IMR-90 (cell line): Measurements from ENCODE around the gene C3orf52. TPM values are rescaled to one million over a fixed set of nuclear protein-coding genes. Genes with fewer than 3 reads are reported as not detected.

Experiments used
- ATAC-seq: fragments of 200-7000 bp; cut with Tn5 transposase; 2 replicates; pipeline ENCODE4 v1.9.1; 2020; ENCODE audit warnings: low read depth, mild to moderate bottlenecking, moderate library complexity
- BruUV-seq: library from RNA; stranded (reverse); fragments of 400-500 nt; replicated peaks from 2 replicates; lab custom pipeline; 2021; lab: Mats Ljungman, UMichigan
- CTCF ChIA-PET: fragments of 300-600 bp; formaldehyde crosslinking; extraction: SDS; loops from one replicate; lab custom pipeline; 2021; ENCODE audit warnings: antibody characterized with exemption; lab: Yijun Ruan, JAX
- POLR2A ChIA-PET: fragments of 300-600 bp; sonication (Branson Sonifier 250); formaldehyde crosslinking; loops from one replicate; lab custom pipeline; 2022; ENCODE audit warnings: antibody characterized with exemption; ENCODE audit not compliant: unreplicated experiment; lab: Charles Lee
- DNase-seq: peaks from one replicate; pipeline ENCODE4 v3.0.0; 2013
- H2AFZ ChIP-seq: replicated peaks from 2 replicates; pipeline ENCODE3; 2013; ENCODE audit warnings: low read length, mild to moderate bottlenecking; ENCODE audit not compliant: poor library complexity
- H2AK5ac ChIP-seq: 2 replicates; pipeline ENCODE4 v1.6.1; 2013; ENCODE audit warnings: low read depth, low read length, inconsistent platforms
- H2AK9ac ChIP-seq: replicated peaks from 2 replicates; pipeline ENCODE3; 2013; ENCODE audit warnings: mild to moderate bottlenecking, low read depth, low read length, moderate library complexity; ENCODE audit not compliant: poor library complexity
- H2BK120ac ChIP-seq: 2 replicates; pipeline ENCODE4 v1.6.1; 2013; ENCODE audit warnings: low read depth, low read length, inconsistent platforms
- H2BK15ac ChIP-seq: 3 replicates; pipeline ENCODE4 v1.6.1; 2013; ENCODE audit warnings: low read depth, low read length, inconsistent platforms
- H2BK20ac ChIP-seq: 2 replicates; pipeline ENCODE4 v1.6.1; 2013; ENCODE audit warnings: low read depth, mild to moderate bottlenecking, inconsistent platforms, low read length, moderate library complexity
- H2BK5ac ChIP-seq: 2 replicates; pipeline ENCODE4 v1.6.1; 2013; ENCODE audit warnings: mild to moderate bottlenecking, low read depth, low read length, inconsistent platforms; ENCODE audit not compliant: poor library complexity, severe bottlenecking
- H3K14ac ChIP-seq: replicated peaks from 2 replicates; pipeline ENCODE4 v1.6.1; 2013; ENCODE audit warnings: low read depth, low read length, inconsistent platforms
- H3K18ac ChIP-seq: 2 replicates; pipeline ENCODE4 v1.6.1; 2013; ENCODE audit warnings: low read depth, low read length, control low read depth
- H3K23ac ChIP-seq: 2 replicates; pipeline ENCODE4 v1.6.1; 2013; ENCODE audit warnings: low read depth, low read length, inconsistent platforms
- H3K27ac ChIP-seq: 2 replicates; pipeline ENCODE4 v1.5.1; 2013; ENCODE audit warnings: mild to moderate bottlenecking, control low read depth, low read length; ENCODE audit not compliant: insufficient read depth
- H3K27me3 ChIP-seq: 2 replicates; pipeline ENCODE4 v1.6.1; 2013; ENCODE audit warnings: low read length; ENCODE audit not compliant: control insufficient read depth, insufficient read depth
- H3K36me3 ChIP-seq: 2 replicates; pipeline ENCODE4 v1.6.1; 2013; ENCODE audit warnings: low read length, mixed read lengths; ENCODE audit not compliant: control insufficient read depth, insufficient read depth
- H3K4ac ChIP-seq: 2 replicates; pipeline ENCODE4 v1.6.1; 2013; ENCODE audit warnings: low read depth, low read length, inconsistent platforms
- H3K4me1 ChIP-seq: 2 replicates; pipeline ENCODE4 v1.6.1; 2013; ENCODE audit warnings: low read length, mixed read lengths; ENCODE audit not compliant: control insufficient read depth, insufficient read depth
- H3K4me2 ChIP-seq: 2 replicates; pipeline ENCODE4 v1.6.1; 2013; ENCODE audit warnings: low read depth, mild to moderate bottlenecking, control low read depth, low read length, moderate library complexity
- H3K4me3 ChIP-seq: 2 replicates; pipeline ENCODE4 v1.5.1; 2013; ENCODE audit warnings: low read depth, mild to moderate bottlenecking, control low read depth, low read length, moderate library complexity; ENCODE audit not compliant: insufficient read depth
- H3K56ac ChIP-seq: 2 replicates; pipeline ENCODE4 v1.6.1; 2013; ENCODE audit warnings: low read length, inconsistent platforms; ENCODE audit not compliant: insufficient read depth; ENCODE audit errors: extremely low read depth
- H3K79me1 ChIP-seq, 2 experiments: 2 replicates each; pipeline ENCODE4 v1.6.1; 2013; ENCODE audit warnings: low read length in 2 of 2, inconsistent platforms in 1 of 2, low read depth in 1 of 2
- H3K9ac ChIP-seq: 2 replicates; pipeline ENCODE4 v1.6.1; 2013; ENCODE audit warnings: low read depth, low read length, control low read depth
- H3K9me1 ChIP-seq: 2 replicates; pipeline ENCODE4 v1.6.1; 2013; ENCODE audit warnings: low read length, inconsistent platforms; ENCODE audit not compliant: insufficient read depth
- H3K9me3 ChIP-seq: 2 replicates; pipeline ENCODE4 v1.6.1; 2013; ENCODE audit warnings: low read length; ENCODE audit not compliant: control insufficient read depth, insufficient read depth
- H4K20me1 ChIP-seq: 2 replicates; pipeline ENCODE4 v1.6.1; 2013; ENCODE audit warnings: low read length, inconsistent platforms; ENCODE audit not compliant: insufficient read depth
- H4K5ac ChIP-seq: 2 replicates; pipeline ENCODE4 v1.6.1; 2013; ENCODE audit warnings: mild to moderate bottlenecking, low read depth, low read length, control low read depth
- H4K8ac ChIP-seq, 2 experiments: 2 replicates each; pipeline ENCODE4 v1.6.1; 2013; ENCODE audit warnings: low read depth in 2 of 2, low read length in 2 of 2, control low read depth in 1 of 2, inconsistent platforms in 1 of 2
- H4K91ac ChIP-seq: 2 replicates; pipeline ENCODE4 v1.6.1; 2013; ENCODE audit warnings: low read depth, low read length, inconsistent platforms; ENCODE audit not compliant: insufficient read depth
- BHLHE40 ChIP-seq: fragments of 150-350 bp; IDR thresholded peaks from 2 replicates; pipeline ENCODE4 v1.6.1; 2016; ENCODE audit warnings: mild to moderate bottlenecking, low read depth, low read length
- CEBPB ChIP-seq: IDR thresholded peaks from 2 replicates; pipeline ENCODE4 v1.6.1; 2012; ENCODE audit warnings: low read depth, low read length, improper control_type of control experiment
- CHD1 ChIP-seq: IDR thresholded peaks from 2 replicates; pipeline ENCODE4 v1.6.1; 2012; ENCODE audit warnings: low read depth, low read length, improper control_type of control experiment
- FOS ChIP-seq: fragments of 150-350 bp; IDR thresholded peaks from 2 replicates; pipeline ENCODE4 v1.6.1; 2016; ENCODE audit warnings: low read depth, low read length
- MAFK ChIP-seq: IDR thresholded peaks from 2 replicates; pipeline ENCODE4 v1.6.1; 2012; ENCODE audit warnings: low read depth, low read length, improper control_type of control experiment
- MAZ ChIP-seq: IDR thresholded peaks from 2 replicates; pipeline ENCODE4 v1.6.1; 2012; ENCODE audit warnings: low read depth, mild to moderate bottlenecking, low read length, improper control_type of control experiment, moderate library complexity, borderline replicate concordance
- MXI1 ChIP-seq: IDR thresholded peaks from 2 replicates; pipeline ENCODE4 v1.6.1; 2012; ENCODE audit warnings: low read depth, mild to moderate bottlenecking, low read length, moderate library complexity, borderline replicate concordance
- NFE2L2 ChIP-seq: fragments of 150-350 bp; IDR thresholded peaks from 2 replicates; pipeline ENCODE4 v1.6.1; 2016; ENCODE audit warnings: low read depth, mild to moderate bottlenecking, low read length
- POLR2A ChIP-seq: IDR thresholded peaks from 2 replicates; pipeline ENCODE4 v1.6.1; 2012; ENCODE audit warnings: mild to moderate bottlenecking, low read depth, low read length
- RAD21 ChIP-seq: IDR thresholded peaks from 2 replicates; pipeline ENCODE4 v1.6.1; 2012; ENCODE audit warnings: low read length, improper control_type of control experiment
- RCOR1 ChIP-seq: IDR thresholded peaks from 2 replicates; pipeline ENCODE4 v1.6.1; 2012; ENCODE audit warnings: mild to moderate bottlenecking, low read length, improper control_type of control experiment; ENCODE audit not compliant: insufficient replicate concordance
- RFX5 ChIP-seq: IDR thresholded peaks from 2 replicates; pipeline ENCODE4 v1.8.0; 2012; ENCODE audit warnings: low read depth, mild to moderate bottlenecking, low read length, moderate library complexity
- SMC3 ChIP-seq: fragments of 150-350 bp; IDR thresholded peaks from 2 replicates; pipeline ENCODE4 v1.6.1; 2016; ENCODE audit warnings: low read depth, mild to moderate bottlenecking, antibody characterized with exemption, low read length, moderate library complexity
- WGBS, 2 experiments: methylation state at CpG; one replicate each; pipeline versions ENCODE4 v1.1.5 to v1.1.7; 2013; ENCODE audit warnings: missing lambda C conversion rate in 2 of 2; ENCODE audit not compliant: insufficient read length in 1 of 2; ENCODE audit errors: extremely low coverage in 2 of 2; 5-methylcytosine and 5-hydroxymethylcytosine counted together
- dilution Hi-C: fragments of 300-500 bp; cut with HindIII; formaldehyde crosslinking; loops from one replicate; pipeline ENCODE4 v1.14.3; 2018; ENCODE audit warnings: low sequenced_read_pairs; ENCODE audit not compliant: unreplicated experiment
- in situ Hi-C: fragments of 300-500 bp; cut with MboI; formaldehyde crosslinking; loops from 3 replicates; pipeline ENCODE4 v1.14.3; 2019; ENCODE audit warnings: low sequenced_read_pairs, inconsistent platforms, mixed read lengths
- intact Hi-C: fragments of 100-400 bp; cut with micrococcal nuclease; formaldehyde crosslinking; loops from 2 replicates; pipeline ENCODE4 v1.10.0; 2022
- polyA plus RNA-seq, 3 experiments: library from polyadenylated mRNA; depleted of rRNA; stranded (reverse); fragments of >200 nt; gene quantifications; 2 replicates each; pipeline ENCODE4 v1.2.3, GENCODE V29; 2012; ENCODE audit warnings: low replicate concordance in 1 of 3
- total RNA-seq: library from RNA; depleted of rRNA; stranded (reverse); fragments of >200 nt; gene quantifications from 2 replicates; pipeline ENCODE4 v1.2.3, GENCODE V29; 2012
- TF ChIP-seq, protein P1 (sequence below): fragments of 150-350 bp; IDR thresholded peaks from 2 replicates; pipeline ENCODE4 v1.6.1; 2017; ENCODE audit warnings: mild to moderate bottlenecking, antibody characterized with exemption, low read length, low read depth
- TF ChIP-seq, protein P2 (sequence below): conservative IDR thresholded peaks from 2 replicates; pipeline ENCODE4 v1.5.1; 2012; ENCODE audit warnings: mild to moderate bottlenecking, low read depth, low read length, improper control_type of control experiment
- TF ChIP-seq, protein P3 (sequence below): fragments of 150-350 bp; IDR thresholded peaks from 2 replicates; pipeline ENCODE4 v1.6.1; 2016; ENCODE audit warnings: low read depth, mild to moderate bottlenecking, low read length, moderate library complexity, borderline replicate concordance

C3orf52 gene
- total and polyA plus RNA-seq, 2 of the 4 experiments (the other 2 are of a cell fraction): 7.5 to 12.5 TPM

DNA sequence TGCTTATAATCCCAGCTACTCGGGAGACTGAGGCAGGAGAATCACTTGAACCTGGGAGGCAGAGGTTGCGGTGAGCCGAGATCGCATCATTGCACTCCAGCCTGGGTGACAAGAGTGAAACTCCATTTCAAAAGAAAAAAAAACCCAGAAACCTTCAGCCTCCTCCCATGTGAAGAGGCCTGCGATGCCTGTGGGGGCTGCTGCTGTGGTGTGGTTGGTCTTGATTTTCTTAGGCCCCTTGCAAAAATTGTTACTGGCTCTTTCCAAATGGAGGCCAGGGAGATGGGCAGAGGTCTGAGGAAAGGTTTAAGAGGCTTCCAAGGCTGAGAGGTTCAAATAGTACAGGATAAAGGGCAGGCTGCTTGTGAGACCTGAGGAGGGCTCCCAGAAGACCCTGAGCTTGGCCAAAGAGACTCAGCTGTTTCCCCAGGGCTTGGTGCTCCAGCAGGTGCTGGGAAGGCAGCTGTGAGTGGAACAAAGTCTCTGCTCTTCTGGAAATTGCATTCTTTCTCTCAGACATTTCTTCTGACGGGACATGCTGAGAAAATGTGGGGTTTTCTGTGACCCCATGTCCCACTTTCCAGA is 28.5 kb downstream of the C3orf52 start:
- Histone ChIP-seq H3K36me3 (peaks cover 5% of the 10 kb centered on the region), H2BK120ac (no peak overlapping the region), H3K9me3 (no peaks in the 10 kb centered on the region), H4K20me1 (no peaks in the 10 kb centered on the region), H3K79me1 (peaks cover 0 to 5% of the 10 kb centered on the region in 2 experiments; a peak in 1 of 4 replicates), H4K5ac (no peak overlapping the region), H2BK20ac (no peak overlapping the region), H3K23ac (no peak overlapping the region), H4K8ac (no peak overlapping the region), H2AK9ac (no peak overlapping the region), H3K14ac (no peak overlapping the region), H2BK5ac (no peak overlapping the region), H3K9ac (no peak overlapping the region), H2AFZ (no peak overlapping the region), H3K9me1 (no peaks in the 10 kb centered on the region), H3K4me2 (no peak overlapping the region), H3K27ac (no peak overlapping the region), H2AK5ac (no peak overlapping the region), H3K18ac (no peak overlapping the region), H3K56ac (no peak overlapping the region), H3K27me3 (no peaks in the 10 kb centered on the region), H4K91ac (no peak overlapping the region), H3K4ac (no peak overlapping the region), H3K4me3 (no peak overlapping the region), H2BK15ac (no peak overlapping the region), H3K4me1 (no peaks in the 10 kb centered on the region)
- CTCF ChIA-PET: no interaction called here
- intact Hi-C loops (no loop called here), dilution Hi-C loops (no loop called here), in situ Hi-C loops (no loop called here)
- WGBS, 2 experiments: no CpG with 5 or more reads among the region's 6 CpGs
- ATAC-seq (no peak), DNase-seq (no peak)
- no TSS peak for BruUV-seq
- TF ChIP-seq BHLHE40: no peak
- no peak for TF ChIP-seq RFX5
- TF ChIP-seq MXI1: no peak
- no peak for TF ChIP-seq FOS
- no peak for TF ChIP-seq NFE2L2
- no peak for TF ChIP-seq SMC3
- TF ChIP-seq CHD1: no peak
- TF ChIP-seq MAZ: no peak
- TF ChIP-seq, protein P1, sequence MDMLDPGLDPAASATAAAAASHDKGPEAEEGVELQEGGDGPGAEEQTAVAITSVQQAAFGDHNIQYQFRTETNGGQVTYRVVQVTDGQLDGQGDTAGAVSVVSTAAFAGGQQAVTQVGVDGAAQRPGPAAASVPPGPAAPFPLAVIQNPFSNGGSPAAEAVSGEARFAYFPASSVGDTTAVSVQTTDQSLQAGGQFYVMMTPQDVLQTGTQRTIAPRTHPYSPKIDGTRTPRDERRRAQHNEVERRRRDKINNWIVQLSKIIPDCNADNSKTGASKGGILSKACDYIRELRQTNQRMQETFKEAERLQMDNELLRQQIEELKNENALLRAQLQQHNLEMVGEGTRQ: no peak
- no peak for TF ChIP-seq MAFK
- TF ChIP-seq, protein P2, sequence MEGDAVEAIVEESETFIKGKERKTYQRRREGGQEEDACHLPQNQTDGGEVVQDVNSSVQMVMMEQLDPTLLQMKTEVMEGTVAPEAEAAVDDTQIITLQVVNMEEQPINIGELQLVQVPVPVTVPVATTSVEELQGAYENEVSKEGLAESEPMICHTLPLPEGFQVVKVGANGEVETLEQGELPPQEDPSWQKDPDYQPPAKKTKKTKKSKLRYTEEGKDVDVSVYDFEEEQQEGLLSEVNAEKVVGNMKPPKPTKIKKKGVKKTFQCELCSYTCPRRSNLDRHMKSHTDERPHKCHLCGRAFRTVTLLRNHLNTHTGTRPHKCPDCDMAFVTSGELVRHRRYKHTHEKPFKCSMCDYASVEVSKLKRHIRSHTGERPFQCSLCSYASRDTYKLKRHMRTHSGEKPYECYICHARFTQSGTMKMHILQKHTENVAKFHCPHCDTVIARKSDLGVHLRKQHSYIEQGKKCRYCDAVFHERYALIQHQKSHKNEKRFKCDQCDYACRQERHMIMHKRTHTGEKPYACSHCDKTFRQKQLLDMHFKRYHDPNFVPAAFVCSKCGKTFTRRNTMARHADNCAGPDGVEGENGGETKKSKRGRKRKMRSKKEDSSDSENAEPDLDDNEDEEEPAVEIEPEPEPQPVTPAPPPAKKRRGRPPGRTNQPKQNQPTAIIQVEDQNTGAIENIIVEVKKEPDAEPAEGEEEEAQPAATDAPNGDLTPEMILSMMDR: no peak
- TF ChIP-seq POLR2A: no peak
- TF ChIP-seq RAD21: no peak
- no peak for TF ChIP-seq RCOR1
- no peak for TF ChIP-seq CEBPB
- TF ChIP-seq, protein P3, sequence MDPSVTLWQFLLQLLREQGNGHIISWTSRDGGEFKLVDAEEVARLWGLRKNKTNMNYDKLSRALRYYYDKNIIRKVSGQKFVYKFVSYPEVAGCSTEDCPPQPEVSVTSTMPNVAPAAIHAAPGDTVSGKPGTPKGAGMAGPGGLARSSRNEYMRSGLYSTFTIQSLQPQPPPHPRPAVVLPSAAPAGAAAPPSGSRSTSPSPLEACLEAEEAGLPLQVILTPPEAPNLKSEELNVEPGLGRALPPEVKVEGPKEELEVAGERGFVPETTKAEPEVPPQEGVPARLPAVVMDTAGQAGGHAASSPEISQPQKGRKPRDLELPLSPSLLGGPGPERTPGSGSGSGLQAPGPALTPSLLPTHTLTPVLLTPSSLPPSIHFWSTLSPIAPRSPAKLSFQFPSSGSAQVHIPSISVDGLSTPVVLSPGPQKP: no peak
- POLR2A ChIA-PET: no interaction called here
